Fibroblast of lung (primary cell): ENCODE measurements around the gene CSNK1A1. TPM values are rescaled to one million over a fixed set of nuclear protein-coding genes. Genes with fewer than 3 reads are reported as not detected.

Experiments used
- DNase-seq, 2 donors: peaks; one replicate each; pipeline versions ENCODE4 v3.0.0 to v3.0.0-alpha.2; 2010; ENCODE audit warnings: low read depth in 2 of 2
- H2AFZ ChIP-seq: 2 replicates; pipeline ENCODE4 v1.5.1; 2012; ENCODE audit warnings: low read length, control low read depth, inconsistent platforms
- H3K27ac ChIP-seq: 2 replicates; pipeline ENCODE4 v1.5.1; 2011; ENCODE audit warnings: low read length, control low read depth; ENCODE audit not compliant: insufficient read depth
- H3K27me3 ChIP-seq: 2 replicates; pipeline ENCODE4 v1.5.1; 2011; ENCODE audit warnings: mild to moderate bottlenecking, low read length; ENCODE audit not compliant: control insufficient read depth, insufficient read depth
- H3K36me3 ChIP-seq: 2 replicates; pipeline ENCODE4 v1.5.1; 2011; ENCODE audit warnings: low read length; ENCODE audit not compliant: control insufficient read depth, insufficient read depth
- H3K4me1 ChIP-seq: 2 replicates; pipeline ENCODE4 v1.5.1; 2011; ENCODE audit warnings: low read length; ENCODE audit not compliant: control insufficient read depth, insufficient read depth; ENCODE audit errors: extremely low read depth
- H3K4me2 ChIP-seq: 2 replicates; pipeline ENCODE4 v1.5.1; 2011; ENCODE audit warnings: low read length, control low read depth; ENCODE audit not compliant: insufficient read depth; ENCODE audit errors: extremely low read depth
- H3K4me3 ChIP-seq, 4 experiments: fragments of 200-600 bp in 1 of 4; sonication (generic) in 1 of 4; replicated peaks in 1 of 4; 2 replicates each; pipeline ENCODE4 v1.5.1; 2011 to 2016; ENCODE audit warnings: low read length in 4 of 4, low read depth in 3 of 4, mild to moderate bottlenecking in 3 of 4, control low read depth in 2 of 4, inconsistent platforms in 1 of 4, mixed read lengths in 1 of 4; ENCODE audit not compliant: insufficient read depth in 1 of 4; ENCODE audit errors: control extremely low read depth in 1 of 4
- H3K79me2 ChIP-seq: 2 replicates; pipeline ENCODE4 v1.5.1; 2012; ENCODE audit warnings: mild to moderate bottlenecking, low read length, inconsistent platforms; ENCODE audit not compliant: control insufficient read depth, insufficient read depth
- H3K9ac ChIP-seq: 2 replicates; pipeline ENCODE4 v1.5.1; 2011; ENCODE audit warnings: mild to moderate bottlenecking, low read length, control low read depth; ENCODE audit not compliant: insufficient read depth
- H3K9me3 ChIP-seq: 2 replicates; pipeline ENCODE4 v1.5.1; 2012; ENCODE audit warnings: low read depth, low read length; ENCODE audit not compliant: control insufficient read depth, insufficient read depth
- H4K20me1 ChIP-seq: 2 replicates; pipeline ENCODE4 v1.5.1; 2011; ENCODE audit warnings: low read length; ENCODE audit not compliant: control insufficient read depth, insufficient read depth; ENCODE audit errors: extremely low read depth
- EZH2 ChIP-seq: IDR thresholded peaks from 2 replicates; pipeline ENCODE4 v1.5.1; 2012; ENCODE audit warnings: low read length, control low read depth, mild to moderate bottlenecking; ENCODE audit errors: missing control alignments
- polyA plus RNA-seq, 2 donors: library from polyadenylated mRNA; depleted of rRNA in 1 of 2; stranded (reverse) in 1 of 2; unstranded in 1 of 2; fragments of >200 nt; gene quantifications; 2 replicates each; pipeline ENCODE4 v1.2.1, GENCODE V29; 2011 to 2012; ENCODE audit warnings: missing spikeins in 1 of 2
- total RNA-seq: library from RNA; depleted of rRNA; stranded (reverse); fragments of >200 nt; gene quantifications from 2 replicates; pipeline ENCODE4 v1.2.1, GENCODE V29; 2014
- TF ChIP-seq, protein P1 (sequence below), 2 donors: IDR thresholded peaks in 1 of 2; conservative IDR thresholded peaks in 1 of 2; 1 replicate in 1 of 2; 2 replicates in 1 of 2; pipeline ENCODE4 v1.5.1; 2011 to 2012; ENCODE audit warnings: low read length in 2 of 2, control low read depth in 1 of 2, inconsistent platforms in 1 of 2, low read depth in 1 of 2, mild to moderate bottlenecking in 1 of 2

CSNK1A1 gene
- total and polyA plus RNA-seq, 2 donors (not counting 1 experiment from before 2014, with no cell fraction given), result 275 to 674 TPM

DNA sequence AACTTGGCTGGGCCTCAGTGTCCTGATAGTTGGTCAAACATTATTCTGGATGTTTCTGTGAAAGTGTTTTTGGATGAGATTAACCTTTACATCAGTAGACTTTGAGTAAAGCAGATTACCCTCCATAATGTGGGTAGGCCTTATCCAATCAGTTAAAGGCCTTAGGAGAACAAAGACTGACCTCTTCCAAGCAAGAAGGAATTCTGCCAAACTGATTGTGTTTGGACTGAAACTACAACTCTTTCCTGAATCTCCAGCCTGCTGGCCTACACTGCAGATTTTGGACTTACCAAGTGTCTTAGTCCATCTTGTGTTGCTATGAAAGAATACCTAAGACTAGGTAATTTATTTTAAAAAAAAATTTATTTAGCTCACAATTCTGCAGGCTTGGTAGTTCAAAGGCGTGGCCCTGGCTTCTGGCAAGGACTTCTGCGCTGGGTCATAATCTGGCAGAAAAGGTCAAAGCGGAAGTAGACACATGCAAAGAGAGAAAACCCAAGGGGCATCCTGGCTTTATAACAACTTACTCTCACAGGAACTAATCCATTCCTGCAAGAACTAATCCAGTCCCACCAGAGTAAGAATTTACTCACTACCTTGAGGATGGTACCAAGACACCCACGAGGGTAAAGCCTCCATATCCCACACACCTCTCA is 21.5 kb upstream of the CSNK1A1 start:
- H3K27me3 ChIP-seq, result no peaks in the 10 kb centered on the region
- no peak overlapping the region for H3K4me3 ChIP-seq
- H3K36me3 ChIP-seq, result no peaks in the 10 kb centered on the region
- no peak overlapping the region for H2AFZ ChIP-seq
- no peaks in the 10 kb centered on the region for H4K20me1 ChIP-seq
- no peaks in the 10 kb centered on the region for H3K9me3 ChIP-seq
- no peak overlapping the region for H3K9ac ChIP-seq
- no peak overlapping the region for H3K27ac ChIP-seq
- H3K79me2 ChIP-seq, result no peaks in the 10 kb centered on the region
- H3K4me2 ChIP-seq, result no peak overlapping the region
- no peaks in the 10 kb centered on the region for H3K4me1 ChIP-seq
- no peak for TF ChIP-seq EZH2
- TF ChIP-seq, protein P1, sequence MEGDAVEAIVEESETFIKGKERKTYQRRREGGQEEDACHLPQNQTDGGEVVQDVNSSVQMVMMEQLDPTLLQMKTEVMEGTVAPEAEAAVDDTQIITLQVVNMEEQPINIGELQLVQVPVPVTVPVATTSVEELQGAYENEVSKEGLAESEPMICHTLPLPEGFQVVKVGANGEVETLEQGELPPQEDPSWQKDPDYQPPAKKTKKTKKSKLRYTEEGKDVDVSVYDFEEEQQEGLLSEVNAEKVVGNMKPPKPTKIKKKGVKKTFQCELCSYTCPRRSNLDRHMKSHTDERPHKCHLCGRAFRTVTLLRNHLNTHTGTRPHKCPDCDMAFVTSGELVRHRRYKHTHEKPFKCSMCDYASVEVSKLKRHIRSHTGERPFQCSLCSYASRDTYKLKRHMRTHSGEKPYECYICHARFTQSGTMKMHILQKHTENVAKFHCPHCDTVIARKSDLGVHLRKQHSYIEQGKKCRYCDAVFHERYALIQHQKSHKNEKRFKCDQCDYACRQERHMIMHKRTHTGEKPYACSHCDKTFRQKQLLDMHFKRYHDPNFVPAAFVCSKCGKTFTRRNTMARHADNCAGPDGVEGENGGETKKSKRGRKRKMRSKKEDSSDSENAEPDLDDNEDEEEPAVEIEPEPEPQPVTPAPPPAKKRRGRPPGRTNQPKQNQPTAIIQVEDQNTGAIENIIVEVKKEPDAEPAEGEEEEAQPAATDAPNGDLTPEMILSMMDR (conservative IDR thresholded peaks at IDR 0.05 in 1 of 2, IDR thresholded peaks at IDR 0.05 in 1 of 2; ENCODE audit: low read depth in 1 of 2, low read length in 2 of 2), result no peak
- no peak for DNase-seq

DNA sequence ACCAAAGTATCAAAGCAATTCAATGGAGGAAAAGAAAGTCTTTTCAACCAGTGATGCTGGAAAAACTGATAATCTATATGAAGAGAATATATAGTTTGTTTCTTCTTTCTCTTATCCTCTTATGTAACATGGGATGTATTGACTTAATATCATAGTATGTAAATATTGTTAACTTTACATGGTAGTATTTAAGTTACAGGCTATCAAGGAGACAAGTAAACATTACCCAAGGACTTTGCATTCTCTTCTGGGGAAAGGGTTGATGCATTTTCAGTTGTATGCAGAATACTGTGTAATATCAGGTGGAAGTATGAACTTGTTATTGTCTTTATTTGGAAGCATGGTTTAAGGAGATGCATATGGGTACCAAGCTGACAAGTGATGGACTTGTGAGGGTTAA is 20.9 kb upstream of the CSNK1A1 start:
- Histone ChIP-seq H3K9me3 (no peaks in the 10 kb centered on the region), H3K4me2 (no peak overlapping the region), H3K79me2 (no peaks in the 10 kb centered on the region), H3K9ac (no peak overlapping the region), H3K27ac (no peak overlapping the region), H3K36me3 (no peaks in the 10 kb centered on the region), H4K20me1 (no peaks in the 10 kb centered on the region), H3K4me3 (no peak overlapping the region), H3K27me3 (no peaks in the 10 kb centered on the region), H3K4me1 (no peaks in the 10 kb centered on the region), H2AFZ (no peak overlapping the region)
- no peak for TF ChIP-seq EZH2
- TF ChIP-seq, protein P1 (conservative IDR thresholded peaks at IDR 0.05 in 1 of 2, IDR thresholded peaks at IDR 0.05 in 1 of 2; ENCODE audit: low read depth in 1 of 2, low read length in 2 of 2), result no peak
- DNase-seq, result no peak

DNA sequence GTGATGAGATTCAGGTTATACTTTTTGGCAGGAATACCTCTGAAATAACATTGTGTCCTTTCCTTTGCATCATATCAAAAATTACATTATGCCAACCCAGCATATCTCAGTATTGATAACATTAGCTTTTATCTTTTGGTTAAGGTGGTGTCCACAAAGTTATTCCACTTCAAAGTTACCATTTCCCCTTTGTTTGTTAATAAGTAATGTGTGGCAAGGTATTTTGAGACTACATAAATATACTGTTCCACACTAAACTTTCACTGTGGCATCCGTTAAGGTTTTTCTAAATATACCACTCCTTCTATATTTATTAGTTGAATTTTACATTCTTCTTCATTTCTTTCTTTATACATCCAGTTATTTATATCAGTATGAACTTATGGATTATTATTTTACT is 16.0 kb upstream of the CSNK1A1 start:
- no peak for DNase-seq

More for the DNA sequence above, 16.0 kb upstream of the CSNK1A1 start:
- TF ChIP-seq, protein P1 (conservative IDR thresholded peaks at IDR 0.05 in 1 of 2, IDR thresholded peaks at IDR 0.05 in 1 of 2; ENCODE audit: low read depth in 1 of 2, low read length in 2 of 2), result no peak
- TF ChIP-seq EZH2, result no peak
- no peak overlapping the region for H2AFZ ChIP-seq
- H3K4me2 ChIP-seq, result no peak overlapping the region
- H3K79me2 ChIP-seq, result no peaks in the 10 kb centered on the region
- H3K4me1 ChIP-seq, result peaks cover 10% of the 10 kb centered on the region
- H3K36me3 ChIP-seq, result no peaks in the 10 kb centered on the region
- no peaks in the 10 kb centered on the region for H3K27me3 ChIP-seq
- H3K27ac ChIP-seq, result no peak overlapping the region
- no peak overlapping the region for H3K4me3 ChIP-seq
- H4K20me1 ChIP-seq, result no peaks in the 10 kb centered on the region
- H3K9ac ChIP-seq, result no peak overlapping the region
- no peaks in the 10 kb centered on the region for H3K9me3 ChIP-seq
